ENCODE measurements around the gene TNFRSF4. TPM values are rescaled to one million over a fixed set of nuclear protein-coding genes. Genes with fewer than 3 reads are reported as not detected.
A peak's percentile ranks its signal among the peaks of the same experiment; 100 is the strongest.

Gene TNFRSF4
- total RNA-seq = not detected in 2 replicates

DNA sequence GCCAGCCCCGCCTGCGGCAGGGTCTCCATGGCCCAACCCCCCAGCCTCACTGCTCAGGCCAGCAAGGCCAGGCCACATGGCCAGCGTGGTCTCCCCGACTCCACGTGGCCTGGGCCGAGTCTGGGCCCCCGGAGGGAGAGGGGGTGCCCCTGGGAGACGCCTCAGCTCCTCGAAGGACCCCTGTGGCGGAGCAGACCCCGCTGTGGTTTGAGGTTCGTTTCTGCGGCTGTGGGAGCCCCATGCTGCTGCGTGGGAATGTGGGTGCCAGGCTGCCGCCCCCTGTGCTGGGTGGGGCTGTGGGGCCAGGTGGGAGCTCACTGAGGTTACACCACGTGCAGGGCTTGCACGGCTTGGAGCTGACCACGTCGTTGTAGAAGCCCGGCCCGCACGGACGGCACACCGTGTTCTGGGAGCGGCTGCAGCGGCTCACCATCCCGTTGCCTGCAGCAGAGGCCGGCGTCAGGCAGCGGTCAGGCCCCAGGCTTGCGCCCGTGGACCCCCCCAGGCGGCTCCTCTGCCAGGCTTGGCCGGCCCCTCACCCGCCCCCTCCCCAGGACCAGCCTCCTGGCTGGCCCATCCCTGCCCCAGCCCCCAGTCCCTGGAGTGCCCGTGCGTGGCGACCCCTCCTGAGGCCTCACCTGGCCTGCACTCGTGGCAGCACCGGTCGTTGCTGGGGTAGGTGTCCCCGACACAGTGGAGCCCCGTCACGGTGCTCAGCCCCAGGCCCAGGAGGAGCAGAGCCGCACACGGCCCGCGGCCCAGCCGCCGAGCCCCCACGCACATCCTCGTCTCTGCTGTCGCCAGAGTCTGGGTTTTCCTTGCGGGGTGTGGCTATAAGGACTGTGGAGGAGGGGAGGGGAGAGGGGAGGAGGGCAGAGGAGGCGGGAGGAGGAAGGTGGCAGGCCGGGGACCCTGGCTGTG, at the start of gene TNFRSF4:
TSS of gene TNFRSF4 (minus strand) at position 809 of the 921 bp plus-strand sequence. CDS start at position 783, 26 bp downstream.

DNA sequence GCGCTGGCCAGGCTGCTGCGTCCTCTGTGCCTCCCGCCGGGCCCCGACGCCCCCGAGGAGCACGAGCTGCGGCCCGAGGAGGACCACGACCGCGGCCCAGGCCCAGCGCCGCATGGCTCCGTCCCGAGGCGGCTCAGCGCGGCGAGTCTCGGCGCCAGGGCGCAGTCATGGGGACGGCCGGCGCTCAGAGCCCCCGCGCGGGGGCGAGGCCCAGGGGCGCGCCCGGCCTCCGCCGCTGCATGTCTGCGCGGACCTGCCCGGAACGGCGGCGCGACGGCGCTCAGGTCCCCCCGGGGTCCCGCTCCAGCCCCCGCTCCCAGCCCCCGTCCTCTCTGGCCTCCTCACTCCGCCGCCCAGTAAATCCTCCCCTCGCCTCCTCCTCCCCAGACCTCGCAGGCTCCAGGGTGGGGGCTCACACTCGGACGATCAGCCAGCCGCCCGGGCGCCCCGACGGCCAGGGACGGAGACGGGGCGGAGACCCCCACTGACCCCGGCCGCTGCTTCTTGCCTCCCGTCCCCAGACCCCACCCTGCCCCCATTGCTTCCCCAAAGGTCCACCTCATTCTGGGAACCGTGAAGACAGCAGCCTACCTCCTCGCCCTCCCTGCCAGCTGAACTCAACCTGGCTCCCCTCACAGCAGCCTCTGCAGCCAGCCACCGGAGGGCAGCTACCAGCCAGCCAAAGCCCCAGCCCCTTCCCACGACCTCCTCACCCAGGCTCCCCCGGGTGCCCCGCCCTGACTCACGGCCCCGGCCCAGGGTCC, 32.8 kb upstream of the TNFRSF4 start, which contains the start of gene C1QTNF12:
TSS of gene C1QTNF12 (minus strand) at position 146 of the 764 bp plus-strand sequence. CDS start at position 114, 32 bp downstream.

DNA sequence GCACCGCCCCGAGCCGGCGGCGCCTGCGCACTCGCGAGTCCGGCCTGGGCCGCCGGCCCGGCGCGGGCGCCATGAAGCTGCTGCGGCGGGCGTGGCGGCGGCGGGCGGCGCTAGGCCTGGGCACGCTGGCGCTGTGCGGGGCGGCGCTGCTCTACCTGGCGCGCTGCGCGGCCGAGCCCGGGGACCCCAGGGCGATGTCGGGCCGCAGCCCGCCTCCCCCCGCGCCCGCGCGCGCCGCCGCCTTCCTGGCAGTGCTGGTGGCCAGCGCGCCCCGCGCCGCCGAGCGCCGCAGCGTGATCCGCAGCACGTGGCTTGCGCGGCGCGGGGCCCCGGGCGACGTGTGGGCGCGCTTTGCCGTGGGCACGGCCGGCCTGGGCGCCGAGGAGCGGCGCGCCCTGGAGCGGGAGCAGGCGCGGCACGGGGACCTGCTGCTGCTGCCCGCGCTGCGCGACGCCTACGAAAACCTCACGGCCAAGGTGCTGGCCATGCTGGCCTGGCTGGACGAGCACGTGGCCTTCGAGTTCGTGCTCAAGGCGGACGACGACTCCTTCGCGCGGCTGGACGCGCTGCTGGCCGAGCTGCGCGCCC, 18.3 kb upstream of the TNFRSF4 start, which contains the start of gene B3GALT6:
TSS of gene B3GALT6 (plus strand) at position 30 of the 588 bp plus-strand sequence. CDS start at position 72, 42 bp downstream.

DNA sequence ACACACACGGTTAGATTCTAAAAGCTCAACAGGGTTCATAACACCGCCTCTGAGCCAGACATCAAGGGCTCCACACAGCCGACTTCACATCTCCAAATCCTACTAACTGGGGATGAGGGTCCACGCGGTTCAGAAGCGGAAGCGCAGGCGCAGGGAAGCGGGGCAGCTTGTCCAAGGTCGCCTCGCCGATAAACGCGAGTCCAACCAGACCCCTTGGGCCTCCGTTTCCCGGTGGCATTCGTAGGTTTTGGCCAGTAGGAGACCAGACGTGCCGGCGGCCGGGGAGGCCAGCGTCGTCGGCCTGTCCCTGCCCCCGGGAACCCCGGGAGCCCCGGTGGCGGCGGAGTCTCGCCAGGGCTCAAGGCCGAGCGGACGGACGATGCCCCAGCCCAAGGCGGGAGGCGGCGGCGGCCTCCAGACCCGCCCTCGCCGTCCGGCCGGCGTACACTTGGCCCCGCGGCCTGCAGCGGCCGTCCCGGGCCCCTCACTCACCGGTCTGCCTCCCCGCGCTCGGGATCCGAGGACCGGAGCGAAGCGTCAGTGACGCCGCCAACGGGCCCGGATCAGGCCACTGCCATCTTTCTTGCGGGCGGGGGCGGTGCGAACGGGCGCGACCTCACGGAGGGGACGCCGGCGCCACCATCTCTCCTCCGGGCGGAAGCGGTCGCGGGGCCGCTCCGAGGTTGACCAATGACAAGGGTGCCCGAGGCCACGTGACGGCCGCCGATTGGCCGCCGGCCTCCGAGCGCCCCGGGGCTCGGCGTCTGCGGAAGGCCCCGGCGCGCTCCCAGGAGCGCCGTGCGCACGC, 17.7 kb upstream of the TNFRSF4 start, which contains the start of gene SDF4:
TSS of gene SDF4 (minus strand) at position 602 of the 808 bp plus-strand sequence. CDS start 3,229 bp downstream, outside the sequence.

DNA sequence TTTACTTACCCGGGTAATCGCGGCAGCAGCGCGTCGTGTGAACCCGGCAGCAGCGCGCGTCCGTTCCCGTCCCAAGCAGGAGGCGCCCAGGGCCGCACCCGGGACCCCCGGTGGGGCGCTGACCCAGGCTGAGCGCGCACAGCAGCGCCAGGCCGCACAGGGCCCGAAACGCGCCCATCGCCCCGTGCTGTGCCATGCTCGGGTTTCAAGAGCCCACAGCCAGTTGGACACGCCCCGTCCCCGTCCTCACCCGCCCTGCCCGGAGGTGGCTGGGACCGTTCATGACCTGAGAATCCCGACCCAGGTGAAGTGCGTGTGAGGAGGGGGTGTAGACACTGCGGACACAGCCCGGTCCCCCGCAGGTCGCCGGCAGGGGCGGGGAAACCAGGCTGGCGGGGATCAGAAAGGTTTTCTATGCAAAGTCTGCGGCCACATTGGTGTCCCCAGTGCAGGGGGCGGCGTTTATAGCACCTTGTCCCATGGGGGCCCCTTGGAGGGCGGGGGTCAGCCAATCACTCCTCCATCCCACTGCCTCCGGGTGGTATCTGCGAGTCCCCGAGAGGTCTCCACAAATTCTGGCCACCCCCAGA, 7.5 kb downstream of the TNFRSF4 start, which contains the start of gene TNFRSF18:
TSS of gene TNFRSF18 (minus strand) at position 217 of the 590 bp plus-strand sequence. CDS start at position 196, 21 bp downstream.

DNA sequence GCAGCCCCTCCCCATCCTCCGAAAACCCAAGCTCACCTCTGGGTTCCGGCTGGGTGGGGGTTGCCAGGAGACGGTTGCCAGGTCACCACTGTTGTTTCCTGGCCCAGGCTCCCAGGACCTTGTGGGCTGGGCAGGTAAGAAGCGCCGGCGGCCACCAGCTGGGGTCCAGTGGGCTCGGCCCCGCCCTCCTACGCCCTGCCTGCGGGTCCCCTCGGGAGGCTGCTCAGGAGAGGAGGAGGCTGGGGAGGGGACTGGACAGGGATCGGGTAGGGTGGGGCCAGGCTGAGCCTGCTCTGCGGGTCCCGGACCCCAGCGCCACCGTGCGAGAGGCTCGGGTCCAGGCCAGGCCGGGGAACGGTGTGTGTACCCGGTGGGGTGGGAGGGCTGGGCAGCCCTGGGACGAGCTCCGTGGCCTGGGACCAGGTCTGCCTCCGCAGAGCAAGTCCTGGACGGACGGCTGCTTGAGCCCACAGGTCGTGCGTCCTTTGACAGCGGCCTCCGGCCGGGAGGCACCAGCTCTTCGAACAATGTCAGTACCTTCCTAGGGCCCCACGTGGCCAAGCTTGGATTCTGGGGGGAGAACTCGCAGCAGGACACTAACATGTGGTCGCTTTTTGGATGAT, 40.0 kb downstream of the TNFRSF4 start, which contains the start of gene TTLL10:
TSS of gene TTLL10 (plus strand) at position 88 of the 623 bp plus-strand sequence. CDS start 5,336 bp downstream, outside the sequence.

Small RNA genes lying within 50 kb of the gene (small RNA-seq; reads per million reads assigned to genes)
- gene MIR200A (ENCODE audit: low replicate concordance) (0.13 reads per million), gene MIR200B (ENCODE audit: low replicate concordance) (1.3 reads per million, percentile 55 among the genes with 10 or more reads in this experiment), gene MIR429 (ENCODE audit: low replicate concordance) (not detected)

Other genes with a start within 250 kb of the TNFRSF4 start
- gene PLEKHN1, start 247.7 kb downstream of the TNFRSF4 start, total RNA-seq = 0.66 and 4.9 TPM in 2 replicates
- not detected in 2 replicates for gene PERM1, start 232.1 kb downstream of the TNFRSF4 start, total RNA-seq
- gene HES4, start 214.1 kb downstream of the TNFRSF4 start, total RNA-seq = 4.2 and 16.8 TPM in 2 replicates
- gene ISG15, start 200.7 kb downstream of the TNFRSF4 start, total RNA-seq = 106 and 138 TPM in 2 replicates
- gene AGRN, start 194.0 kb downstream of the TNFRSF4 start, total RNA-seq = 104 and 155 TPM in 2 replicates
- gene RNF223, start 139.8 kb downstream of the TNFRSF4 start, total RNA-seq = not detected in 2 replicates
- gene C1orf159, start 98.1 kb downstream of the TNFRSF4 start, total RNA-seq = 9.0 and 24.8 TPM in 2 replicates
- gene TTLL10, start 40.3 kb downstream of the TNFRSF4 start, total RNA-seq = not detected in 2 replicates
- not detected in 2 replicates for gene TNFRSF18, start 7.6 kb downstream of the TNFRSF4 start, total RNA-seq
- 104 and 223 TPM in 2 replicates for gene SDF4, start 17.8 kb upstream of the TNFRSF4 start, total RNA-seq
- 34.4 and 38.5 TPM in 2 replicates for gene B3GALT6, start 18.1 kb upstream of the TNFRSF4 start, total RNA-seq
- 0.44 and 1.3 TPM in 2 replicates for gene C1QTNF12, start 32.6 kb upstream of the TNFRSF4 start, total RNA-seq
- gene UBE2J2, start 59.7 kb upstream of the TNFRSF4 start, total RNA-seq = 50.1 and 62.3 TPM in 2 replicates
- 0.57 and 1.3 TPM in 2 replicates for gene SCNN1D, start 66.3 kb upstream of the TNFRSF4 start, total RNA-seq
- gene ACAP3, start 93.8 kb upstream of the TNFRSF4 start, total RNA-seq = 37.2 and 53.4 TPM in 2 replicates
- gene PUSL1, start 94.4 kb upstream of the TNFRSF4 start, total RNA-seq = 23.0 and 37.4 TPM in 2 replicates
- gene INTS11, start 110.5 kb upstream of the TNFRSF4 start, total RNA-seq = 83.8 and 94.6 TPM in 2 replicates
- 20.8 and 28.1 TPM in 2 replicates for gene CPTP, start 110.6 kb upstream of the TNFRSF4 start, total RNA-seq
- gene TAS1R3, start 117.1 kb upstream of the TNFRSF4 start, total RNA-seq = 0.14 and 1.3 TPM in 2 replicates
- 56.5 and 159 TPM in 2 replicates for gene DVL1, start 135.3 kb upstream of the TNFRSF4 start, total RNA-seq
- 342 and 367 TPM in 2 replicates for gene MXRA8, start 144.4 kb upstream of the TNFRSF4 start, total RNA-seq
- gene AURKAIP1, start 161.1 kb upstream of the TNFRSF4 start, total RNA-seq = 78.1 and 134 TPM in 2 replicates
- gene CCNL2, start 185.2 kb upstream of the TNFRSF4 start, total RNA-seq = 96.1 and 129 TPM in 2 replicates
- 51.9 and 91.8 TPM in 2 replicates for gene MRPL20, start 193.1 kb upstream of the TNFRSF4 start, total RNA-seq
- gene ANKRD65, start 207.1 kb upstream of the TNFRSF4 start, total RNA-seq = under 0.01 and 0.14 TPM in 2 replicates
- gene VWA1, start 221.5 kb upstream of the TNFRSF4 start, total RNA-seq = 5.9 and 7.9 TPM in 2 replicates
- gene ATAD3C, start 235.5 kb upstream of the TNFRSF4 start, total RNA-seq = under 0.01 TPM in 1 of 2 replicates, not detected in the other